ENCODE data around the gene GRK4. TPM values are rescaled to one million over a fixed set of nuclear protein-coding genes. Genes with fewer than 3 reads are reported as not detected.
A peak's percentile ranks its signal among the peaks of the same experiment; 100 is the strongest.

GRK4 gene
- total and polyA plus RNA-seq, 12 donors: 4.7 to 24.5 (median 10.3) TPM

GRCh38 chr4:2927696-2928075, 35.7 kb upstream of the GRK4 start:
- intact Hi-C loops (cut with DNase I): no loop called here
- TF ChIP-seq CTCF (IDR thresholded peaks at IDR 0.05): no peak
- Histone ChIP-seq H3K4me1 (peaks cover 5 to 34% (median 23%) of the 10 kb centered on the region in 9 donors), H3K4me3 (no peak overlapping the region), H3K27ac (no peak overlapping the region), H3K9me3 (no peaks in the 10 kb centered on the region), H3K36me3 (peaks cover 0 to 91% (median 69%) of the 10 kb centered on the region in 9 donors), H3K27me3 (no peaks in the 10 kb centered on the region)
- WGBS, 2 donors: 93% methylated on average over 12 of the region's 12 CpGs
- DNase-seq (no peak), ATAC-seq (no peak)

GRCh38 chr4:2928242-2929176, 34.9 kb upstream of the GRK4 start:
- H3K4me3 ChIP-seq: no peak overlapping the region
- ATAC-seq (no peak), DNase-seq (peak in 1 of 2 donors; percentile 6)
- TF ChIP-seq CTCF (IDR thresholded peaks at IDR 0.05): no peak
- intact Hi-C loops (cut with DNase I): no loop called here
- peaks cover 7 to 35% (median 31%) of the 10 kb centered on the region in 9 donors for H3K4me1 ChIP-seq
- H3K9me3 ChIP-seq: no peaks in the 10 kb centered on the region
- peaks cover 0 to 83% (median 64%) of the 10 kb centered on the region in 9 donors for H3K36me3 ChIP-seq
- WGBS, 2 donors: 84 to 87% methylated on average over 32 of the region's 32 CpGs
- H3K27me3 ChIP-seq: no peaks in the 10 kb centered on the region
- H3K27ac ChIP-seq: no peak overlapping the region

- 89 to 90% methylated on average over 16 of the region's 16 CpGs for WGBS, 2 donors
- Histone ChIP-seq H3K4me1 (peaks cover 7 to 38% (median 35%) of the 10 kb centered on the region in 9 donors), H3K4me3 (no peak overlapping the region), H3K9me3 (no peaks in the 10 kb centered on the region), H3K27ac (no peak overlapping the region), H3K36me3 (peaks cover 0 to 74% (median 61%) of the 10 kb centered on the region in 9 donors), H3K27me3 (no peaks in the 10 kb centered on the region)
- intact Hi-C loops (cut with DNase I): no loop called here
- ATAC-seq (no peak), DNase-seq (peak in 1 of 2 donors; percentile 7)
- TF ChIP-seq CTCF (IDR thresholded peaks at IDR 0.05): no peak
Measured at GRCh38 chr4:2929469-2929868, 33.9 kb upstream of the GRK4 start.

- WGBS, 2 donors: 85 to 87% methylated on average over 12 of the region's 12 CpGs
- H3K27me3 ChIP-seq: no peaks in the 10 kb centered on the region
- peak overlapping the region in 5 of 10 donors; percentile 40 to 95 (median 93) for H3K27ac ChIP-seq
- peak in 1 of 2 donors; percentile 7 for DNase-seq
- no peak for ATAC-seq
- H3K36me3 ChIP-seq: peaks cover 0 to 66% (median 53%) of the 10 kb centered on the region in 9 donors
- H3K4me1 ChIP-seq: peaks cover 7 to 40% (median 38%) of the 10 kb centered on the region in 9 donors
- TF ChIP-seq CTCF (IDR thresholded peaks at IDR 0.05): no peak
- no peaks in the 10 kb centered on the region for H3K9me3 ChIP-seq
- intact Hi-C loops (cut with DNase I): loop anchor here in 7 of 10 donors (5.0 to 10.0 kb wide), 6 partner anchors 68 to 175 kb away; partner anchors contain the start of genes ADD1 (in 2 of the 7) and TNIP2 (in 1 of the 7)
- H3K4me3 ChIP-seq: no peak overlapping the region
Measured at GRCh38 chr4:2930135-2930757, 33.1 kb upstream of the GRK4 start.

Measured in heart right ventricle (tissue), 16 donors.